K562 (cell line): ENCODE data around the gene SDSL. TPM values are rescaled to one million over a fixed set of nuclear protein-coding genes. Genes with fewer than 3 reads are reported as not detected.
A peak's percentile ranks its signal among the peaks of the same experiment; 100 is the strongest.

Source experiments
- polyA plus RNA-seq, 8 experiments: library from polyadenylated mRNA; depleted of rRNA in 4 of 8; stranded (reverse) in 5 of 8; unstranded in 3 of 8; fragments of >200 nt; fragmentation: Nextera tagmentation in 2 of 8; fragmentation: Illumina TruSeq in 1 of 8; extraction: Ambion mirVana in 2 of 8; extraction: Trizol in 1 of 8; gene quantifications; 2 replicates each; pipeline versions ENCODE4 v1.2.1 to v1.2.3, GENCODE V29; 2011 to 2014; ENCODE audit warnings: inconsistent platforms in 1 of 8, missing spikeins in 1 of 8
- total RNA-seq, 7 experiments: library from RNA; depleted of rRNA in 6 of 7; stranded (reverse); fragments of >200 nt in 6 of 7; fragmentation: Illumina TruSeq in 2 of 7; extraction: Trizol in 2 of 7; gene quantifications; 2 replicates each; pipeline versions ENCODE4 v1.2.1 to v1.2.3, GENCODE V29; 2011 to 2021; ENCODE audit warnings: low replicate concordance in 1 of 7
- TF ChIP-seq, protein P1 (sequence below), 2 experiments: fragments of 250-450 bp in 1 of 2; fragments of 450-650 bp in 1 of 2; sonication (Bioruptor Pico) in 1 of 2; IDR thresholded peaks; 2 replicates each; pipeline versions ENCODE4 v1.6.1 to v1.8.0; 2016 to 2021; ENCODE audit warnings: mild to moderate bottlenecking in 2 of 2, moderate library complexity in 2 of 2, missing compliant biosample characterization in 1 of 2, missing genetic modification characterization in 1 of 2
- TF ChIP-seq, protein P2 (sequence below): fragments of 200-800 bp; sonication (Bioruptor generic); IDR thresholded peaks from 2 replicates; pipeline ENCODE4 v1.6.1; 2016; ENCODE audit warnings: missing genetic modification characterization, missing compliant biosample characterization

The SDSL gene
- total and polyA plus RNA-seq, 9 of the 15 experiments (the other 6 are each of a cell fraction or from before 2014, with no cell fraction given), result 0.31 to 11.0 (median 7.4) TPM

DNA sequence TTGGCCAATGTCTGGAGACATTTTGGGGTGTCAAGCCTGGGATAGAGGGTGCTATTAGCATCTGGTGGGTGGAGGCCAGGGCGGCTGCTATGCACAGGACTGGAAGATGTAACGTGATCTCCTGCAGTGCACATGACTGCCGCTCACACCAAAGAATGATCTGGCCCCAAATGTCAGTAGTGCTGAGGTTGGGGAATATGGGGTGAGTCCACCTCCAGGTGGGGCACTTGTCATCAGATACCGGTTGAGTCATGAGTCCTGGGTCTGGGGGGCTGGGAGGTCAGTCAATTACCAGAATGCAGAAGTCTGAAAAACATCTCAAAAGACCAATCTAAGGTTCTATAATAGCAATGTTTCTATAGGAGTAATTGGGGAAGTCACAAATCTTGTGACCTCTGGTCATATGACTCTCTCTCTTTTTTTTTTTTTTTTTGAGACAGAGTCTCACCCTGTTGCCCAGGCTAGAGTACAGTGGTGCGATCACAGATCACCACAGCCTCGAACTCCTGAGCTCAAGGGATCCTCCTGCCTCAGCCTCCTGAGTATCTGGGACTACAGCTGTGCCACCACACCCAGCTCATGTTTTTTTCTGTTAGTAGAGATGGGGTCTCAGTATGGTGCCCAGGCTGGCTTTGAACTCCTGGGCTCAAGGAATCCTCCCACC is 6.0 kb upstream of the SDSL start (continued):
- TF ChIP-seq, protein P1, sequence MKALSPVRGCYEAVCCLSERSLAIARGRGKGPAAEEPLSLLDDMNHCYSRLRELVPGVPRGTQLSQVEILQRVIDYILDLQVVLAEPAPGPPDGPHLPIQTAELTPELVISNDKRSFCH (CRISPR knock-in tag; IDR thresholded peaks at IDR 0.05), result no peak
- TF ChIP-seq, protein P1 (tag; IDR thresholded peaks at IDR 0.05), result 0 out of 2 replicates have a peak, but pooled peaks have one; percentile 44
- TF ChIP-seq, protein P2, sequence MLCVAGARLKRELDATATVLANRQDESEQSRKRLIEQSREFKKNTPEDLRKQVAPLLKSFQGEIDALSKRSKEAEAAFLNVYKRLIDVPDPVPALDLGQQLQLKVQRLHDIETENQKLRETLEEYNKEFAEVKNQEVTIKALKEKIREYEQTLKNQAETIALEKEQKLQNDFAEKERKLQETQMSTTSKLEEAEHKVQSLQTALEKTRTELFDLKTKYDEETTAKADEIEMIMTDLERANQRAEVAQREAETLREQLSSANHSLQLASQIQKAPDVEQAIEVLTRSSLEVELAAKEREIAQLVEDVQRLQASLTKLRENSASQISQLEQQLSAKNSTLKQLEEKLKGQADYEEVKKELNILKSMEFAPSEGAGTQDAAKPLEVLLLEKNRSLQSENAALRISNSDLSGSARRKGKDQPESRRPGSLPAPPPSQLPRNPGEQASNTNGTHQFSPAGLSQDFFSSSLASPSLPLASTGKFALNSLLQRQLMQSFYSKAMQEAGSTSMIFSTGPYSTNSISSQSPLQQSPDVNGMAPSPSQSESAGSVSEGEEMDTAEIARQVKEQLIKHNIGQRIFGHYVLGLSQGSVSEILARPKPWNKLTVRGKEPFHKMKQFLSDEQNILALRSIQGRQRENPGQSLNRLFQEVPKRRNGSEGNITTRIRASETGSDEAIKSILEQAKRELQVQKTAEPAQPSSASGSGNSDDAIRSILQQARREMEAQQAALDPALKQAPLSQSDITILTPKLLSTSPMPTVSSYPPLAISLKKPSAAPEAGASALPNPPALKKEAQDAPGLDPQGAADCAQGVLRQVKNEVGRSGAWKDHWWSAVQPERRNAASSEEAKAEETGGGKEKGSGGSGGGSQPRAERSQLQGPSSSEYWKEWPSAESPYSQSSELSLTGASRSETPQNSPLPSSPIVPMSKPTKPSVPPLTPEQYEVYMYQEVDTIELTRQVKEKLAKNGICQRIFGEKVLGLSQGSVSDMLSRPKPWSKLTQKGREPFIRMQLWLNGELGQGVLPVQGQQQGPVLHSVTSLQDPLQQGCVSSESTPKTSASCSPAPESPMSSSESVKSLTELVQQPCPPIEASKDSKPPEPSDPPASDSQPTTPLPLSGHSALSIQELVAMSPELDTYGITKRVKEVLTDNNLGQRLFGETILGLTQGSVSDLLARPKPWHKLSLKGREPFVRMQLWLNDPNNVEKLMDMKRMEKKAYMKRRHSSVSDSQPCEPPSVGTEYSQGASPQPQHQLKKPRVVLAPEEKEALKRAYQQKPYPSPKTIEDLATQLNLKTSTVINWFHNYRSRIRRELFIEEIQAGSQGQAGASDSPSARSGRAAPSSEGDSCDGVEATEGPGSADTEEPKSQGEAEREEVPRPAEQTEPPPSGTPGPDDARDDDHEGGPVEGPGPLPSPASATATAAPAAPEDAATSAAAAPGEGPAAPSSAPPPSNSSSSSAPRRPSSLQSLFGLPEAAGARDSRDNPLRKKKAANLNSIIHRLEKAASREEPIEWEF (CRISPR knock-in tag), result 0 out of 2 replicates have a peak, but pooled peaks have one; percentile 57
